ENCODE measurements around the gene HDAC4. TPM values are rescaled to one million over a fixed set of nuclear protein-coding genes. Genes with fewer than 3 reads are reported as not detected.
"Not testable (repeated sequence)": the region's sequence is repeated elsewhere in the genome, so short reads cannot be mapped to it uniquely, and the experiment has no call there.

The HDAC4 gene
- polyA plus RNA-seq, 1 donor: 20.2 TPM

DNA sequence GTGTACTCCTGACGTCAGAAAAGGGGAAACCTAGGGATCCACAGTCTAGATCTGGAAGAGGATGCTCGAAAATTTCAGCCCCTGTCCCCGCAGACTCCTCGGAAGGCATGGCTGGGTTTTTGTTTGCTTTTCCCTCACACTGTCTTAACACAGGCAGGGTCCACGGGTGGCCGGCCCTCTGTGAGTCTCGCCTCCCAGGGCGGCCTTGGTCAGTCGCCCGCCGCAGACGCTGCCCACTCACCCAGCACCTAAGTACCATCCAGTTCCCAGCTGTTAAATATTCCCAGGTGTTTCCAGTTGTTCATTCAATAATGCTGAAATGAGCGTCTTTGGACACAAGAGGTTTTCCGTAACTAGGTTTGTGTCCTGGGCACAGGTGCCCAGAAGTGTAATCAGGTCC, 359.8 kb downstream of the HDAC4 start:
- DNase-seq: no peak

DNA sequence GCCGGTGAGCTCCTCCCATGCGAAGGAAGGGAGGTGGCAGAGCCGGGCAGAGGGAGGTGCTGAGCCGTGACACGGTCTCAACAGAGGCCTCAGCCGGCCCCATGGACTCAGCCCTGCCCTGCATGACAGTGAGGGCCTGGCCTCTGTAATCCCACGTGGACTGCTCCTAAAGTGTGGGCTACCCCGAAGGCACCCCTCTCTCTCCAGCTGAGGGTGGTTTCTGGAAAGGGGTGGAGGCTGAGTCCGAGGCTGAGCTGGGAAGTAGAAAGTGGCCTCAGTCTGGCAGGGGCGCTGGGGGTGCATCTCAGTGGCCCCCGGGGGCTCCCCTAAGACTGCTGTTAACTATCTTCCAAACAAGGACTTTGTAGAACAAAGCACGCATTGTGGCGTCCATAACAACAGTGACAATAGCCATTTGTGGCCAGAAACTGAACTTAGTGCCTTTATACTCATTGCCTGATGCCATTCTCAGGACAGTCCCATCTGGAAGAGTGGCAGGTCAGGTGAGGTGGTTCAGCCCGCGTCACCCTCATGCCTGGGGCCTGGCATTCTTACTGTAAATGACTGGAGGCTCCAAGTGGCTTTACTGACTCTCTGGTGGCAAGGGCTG, 360.6 kb downstream of the HDAC4 start:
- DNase-seq: no peak

DNA sequence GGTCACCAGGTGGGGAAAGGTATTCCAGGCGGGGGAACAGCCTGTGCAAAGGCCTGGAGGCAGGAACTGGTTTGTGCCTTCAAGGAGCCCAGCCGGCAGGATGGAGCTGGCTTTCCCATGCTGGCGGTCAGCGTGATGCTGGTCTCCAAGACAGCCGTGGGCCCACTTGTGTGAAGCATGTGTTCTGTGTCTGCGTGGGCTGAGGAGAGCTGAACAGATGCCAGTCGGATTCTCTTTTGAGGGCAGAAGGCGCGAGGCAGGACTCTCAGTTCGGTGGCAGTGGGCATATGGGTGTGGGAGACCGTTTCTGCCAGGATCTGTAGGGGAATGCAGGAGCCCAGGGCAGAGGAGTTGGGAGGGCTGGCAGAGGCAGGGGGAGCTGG, 361.4 kb downstream of the HDAC4 start:
- no peak for DNase-seq

DNA sequence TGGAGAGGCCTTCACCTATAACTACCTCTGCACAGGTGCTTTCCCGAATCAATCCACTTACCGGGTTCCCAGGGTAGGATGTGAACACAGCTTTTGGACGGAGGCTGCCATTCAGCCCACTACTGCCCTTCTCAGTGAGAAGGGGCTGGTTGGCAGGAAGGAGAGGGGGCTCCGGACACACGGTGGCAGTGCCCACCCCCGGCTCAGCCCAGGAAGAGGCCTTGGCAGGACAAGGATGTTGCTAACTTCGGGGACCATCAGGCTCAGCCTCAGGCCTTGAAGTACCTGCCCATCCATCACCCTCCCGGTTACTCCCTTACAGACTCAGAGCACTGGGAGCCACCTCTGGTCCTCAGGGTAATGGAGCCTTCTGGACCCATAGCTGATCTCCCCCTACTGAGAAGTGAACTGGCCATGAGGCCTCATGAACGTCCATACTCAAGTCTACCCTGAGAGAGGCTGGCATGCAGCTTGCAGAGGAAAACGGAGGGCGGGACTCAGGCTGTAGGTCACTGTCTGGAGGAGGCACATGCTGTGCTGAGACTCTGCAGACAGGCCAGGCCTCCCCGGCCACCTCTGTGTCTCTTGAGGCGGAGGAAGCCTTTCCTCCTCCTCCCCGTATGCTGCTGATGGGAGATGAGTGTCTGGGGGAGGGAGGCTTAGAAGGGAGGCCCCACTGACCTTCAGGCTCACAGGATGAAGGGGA, 361.9 kb downstream of the HDAC4 start:
- DNase-seq: no peak

DNA sequence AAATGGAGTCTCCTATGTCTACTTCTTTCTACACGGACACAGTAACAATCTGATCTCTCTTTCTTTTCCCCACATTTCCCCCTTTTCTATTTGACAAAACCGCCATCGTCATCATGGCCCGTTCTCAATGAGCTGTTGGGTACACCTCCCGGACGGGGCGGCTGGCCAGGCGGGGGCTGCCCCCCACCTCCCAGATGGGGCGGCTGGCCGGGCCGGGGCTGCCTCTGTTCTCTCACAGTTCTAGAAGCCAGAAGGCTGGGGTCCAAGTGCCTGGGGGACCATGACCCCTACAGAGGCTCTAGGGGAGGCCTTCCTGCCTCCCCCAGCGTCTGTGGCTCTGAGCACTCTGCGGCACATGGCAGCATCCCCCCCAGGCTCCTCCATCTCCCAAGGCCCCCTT, 362.5 kb downstream of the HDAC4 start:
- not testable (repeated sequence) for DNase-seq

DNA sequence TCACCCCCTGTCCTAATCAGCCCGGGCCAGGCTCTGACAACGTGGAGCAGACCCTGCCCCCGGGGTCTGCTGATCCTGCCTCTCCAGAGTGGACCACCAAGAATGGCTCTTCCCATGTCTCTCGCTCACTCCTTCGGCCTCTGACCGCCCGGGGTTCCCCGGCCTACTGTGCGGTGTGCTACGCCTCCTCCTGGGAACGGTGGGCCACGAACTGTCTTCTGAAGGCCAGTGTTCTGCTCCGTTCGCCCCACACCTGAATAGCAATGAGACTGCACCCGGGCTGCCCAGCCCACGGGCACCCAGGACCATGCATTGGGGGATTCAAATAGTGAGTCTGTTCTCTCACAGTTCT, 363.3 kb downstream of the HDAC4 start:
- DNase-seq: no peak

DNA sequence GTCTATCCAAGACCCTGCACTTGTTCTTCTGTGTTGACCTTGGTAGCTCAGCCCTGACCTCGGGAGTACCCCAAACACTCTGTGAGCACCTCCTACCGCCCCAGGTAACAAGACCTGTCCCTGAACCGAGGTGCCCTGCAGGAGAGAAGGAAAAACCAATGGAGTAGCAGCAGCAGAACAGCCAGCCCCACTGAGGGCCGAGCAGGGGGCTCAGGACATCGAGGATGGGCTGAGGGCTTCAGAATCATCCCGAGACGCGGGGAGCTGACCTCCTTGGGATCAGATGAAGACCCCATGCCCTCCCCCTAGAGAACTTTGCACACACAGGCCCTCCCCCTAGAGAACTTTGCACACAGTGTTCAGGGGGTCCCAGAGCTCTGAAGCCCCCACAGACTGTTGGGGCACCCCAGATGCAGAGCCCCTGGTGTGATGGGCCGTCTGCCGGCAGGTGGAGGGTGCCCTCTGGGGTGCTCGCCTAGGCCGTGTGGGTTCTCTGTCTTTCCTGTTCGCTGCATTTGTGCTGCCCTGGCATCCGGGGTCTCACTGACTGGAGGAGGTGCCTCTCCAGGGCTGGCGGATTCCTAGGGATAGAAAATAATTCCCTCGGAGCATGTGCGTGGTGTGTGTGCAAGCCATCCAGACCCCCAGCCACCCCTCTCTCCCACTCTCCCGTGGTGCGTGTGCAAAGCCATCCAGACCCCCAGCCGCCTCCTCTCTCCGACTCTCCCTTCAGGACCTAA, 363.8 kb downstream of the HDAC4 start:
- no peak for DNase-seq

DNA sequence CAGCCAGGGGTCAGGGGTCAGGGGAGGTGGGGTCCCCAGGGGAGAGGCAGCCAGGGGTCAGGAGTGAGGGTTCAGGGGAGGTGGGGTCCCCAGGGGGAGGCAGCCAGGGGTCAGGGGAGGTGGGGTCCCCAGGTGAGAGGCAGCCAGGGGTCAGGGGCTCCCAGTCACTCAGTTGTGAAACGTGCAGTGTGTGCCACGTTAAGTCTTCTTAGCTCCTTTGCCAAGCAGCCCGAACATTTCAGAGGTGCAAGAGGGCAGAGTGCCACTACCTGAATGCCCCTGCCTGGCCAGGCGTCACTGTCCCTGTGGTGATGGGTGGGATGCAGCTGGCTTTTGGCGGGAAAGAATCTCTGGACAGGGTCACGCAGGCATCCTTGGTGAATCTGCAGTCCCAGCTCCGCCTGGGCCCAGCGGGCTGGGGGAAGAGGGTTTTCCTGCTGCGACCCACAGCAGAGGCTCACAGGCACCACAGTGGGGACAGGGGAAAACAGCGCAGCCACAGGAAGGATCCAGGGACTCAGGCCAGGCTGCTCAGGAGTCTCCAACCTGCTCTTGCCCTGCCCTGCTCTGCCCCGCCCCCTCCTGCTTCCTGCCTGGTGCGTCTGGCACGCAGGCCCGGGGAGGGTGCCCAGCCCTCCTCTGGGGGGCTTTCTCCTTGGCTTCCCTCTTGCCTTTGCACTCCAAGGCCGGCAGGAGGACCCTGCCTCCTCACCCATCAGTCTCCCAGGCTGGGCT, 364.7 kb downstream of the HDAC4 start:
- no peak for DNase-seq

DNA sequence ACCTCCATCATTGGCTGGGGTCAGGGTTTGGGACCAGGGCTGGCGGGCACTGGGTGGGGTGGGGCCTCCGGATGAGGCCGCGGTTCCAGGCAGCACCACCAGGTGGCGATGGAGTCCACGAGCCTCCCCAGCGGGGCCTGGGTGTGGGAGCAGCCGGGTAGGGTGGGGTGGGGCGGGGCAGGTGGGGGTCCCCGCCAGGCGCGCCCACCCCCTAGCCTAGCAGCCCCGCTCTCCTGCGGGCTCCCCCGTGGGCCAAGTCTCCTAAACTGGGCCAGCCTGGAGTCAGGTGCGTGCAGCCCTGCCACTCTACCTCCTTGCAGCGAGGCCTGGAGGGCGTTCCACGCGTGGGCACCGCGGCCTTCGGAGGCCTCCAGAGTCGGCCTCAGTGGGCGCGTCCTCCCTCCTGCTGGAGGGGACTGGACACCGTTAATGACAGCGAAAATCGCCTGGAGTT, 365.4 kb downstream of the HDAC4 start:
- no peak for DNase-seq

DNA sequence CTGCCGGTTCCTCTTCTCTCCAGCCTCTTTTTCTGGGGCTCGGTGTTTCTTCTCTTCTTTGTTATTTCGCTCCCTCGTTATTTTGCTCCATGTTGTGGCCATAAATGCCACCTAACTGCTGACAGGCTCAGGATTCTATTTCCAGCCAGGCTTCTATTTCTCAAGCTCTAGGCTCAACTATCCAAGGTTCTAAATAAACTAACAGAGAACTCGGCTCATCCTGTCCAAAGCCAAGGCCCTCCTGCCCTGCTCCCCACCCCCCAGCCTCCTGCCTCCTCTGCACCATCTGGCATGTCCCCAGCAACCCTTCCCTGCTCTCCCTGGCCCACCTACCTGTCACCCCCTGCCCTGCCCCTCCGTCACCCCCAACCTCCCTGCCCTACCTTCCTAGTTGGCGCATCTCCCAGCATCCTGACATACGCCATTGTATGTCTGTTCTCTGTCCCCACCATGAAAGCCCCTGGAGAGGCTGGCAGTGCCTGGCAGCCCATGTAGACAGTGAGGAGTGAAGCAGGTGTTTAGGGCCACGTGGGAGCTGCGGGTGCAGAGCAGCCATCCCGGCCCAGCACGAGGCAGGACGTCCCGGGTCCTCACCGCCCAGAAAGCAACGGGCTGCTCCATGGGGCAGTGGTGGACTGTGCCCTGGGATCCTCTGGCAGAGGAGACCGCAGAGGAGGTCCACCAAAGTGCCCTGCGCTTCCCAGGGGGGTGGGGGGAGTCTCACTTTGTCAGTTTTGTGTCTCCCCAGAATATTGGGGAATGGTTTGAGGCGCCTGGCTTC, 366.1 kb downstream of the HDAC4 start:
- DNase-seq: no peak

DNA sequence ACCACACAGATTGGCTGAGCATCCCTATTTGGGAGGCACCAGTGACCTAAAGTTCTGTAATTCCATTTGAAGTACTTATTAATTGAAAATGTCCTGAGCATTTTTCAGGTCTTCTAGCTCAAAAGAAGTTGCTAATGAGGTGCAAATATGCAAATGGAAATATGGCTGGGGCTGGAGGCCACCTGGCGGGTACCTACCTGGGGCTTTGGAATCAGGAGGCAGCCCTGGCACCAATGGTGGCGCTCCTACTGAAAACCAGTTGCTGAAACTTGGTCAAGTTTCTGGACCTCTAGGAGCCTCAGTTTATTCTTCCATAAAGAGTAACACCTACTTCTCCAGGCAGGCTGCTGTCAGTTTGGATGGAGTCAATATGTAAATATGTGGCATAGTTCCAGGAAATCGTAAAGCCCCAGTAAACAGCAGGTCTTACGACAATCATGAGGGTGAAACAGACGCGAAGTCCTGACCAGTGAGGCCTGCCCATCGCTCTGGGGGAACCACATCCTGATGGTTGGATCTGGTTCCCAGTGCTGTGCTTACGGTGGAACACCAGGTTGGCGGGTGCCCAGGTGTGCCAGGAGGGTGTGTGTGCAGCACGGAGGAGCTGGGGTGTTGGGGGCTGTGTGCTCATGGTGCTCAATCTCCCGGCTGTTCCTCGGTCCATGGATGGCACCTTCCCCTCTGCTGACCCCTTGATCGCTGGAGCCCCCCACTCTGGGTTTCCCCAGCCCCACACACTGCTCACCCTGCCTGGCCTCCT, 366.8 kb downstream of the HDAC4 start:
- no peak for DNase-seq

DNA sequence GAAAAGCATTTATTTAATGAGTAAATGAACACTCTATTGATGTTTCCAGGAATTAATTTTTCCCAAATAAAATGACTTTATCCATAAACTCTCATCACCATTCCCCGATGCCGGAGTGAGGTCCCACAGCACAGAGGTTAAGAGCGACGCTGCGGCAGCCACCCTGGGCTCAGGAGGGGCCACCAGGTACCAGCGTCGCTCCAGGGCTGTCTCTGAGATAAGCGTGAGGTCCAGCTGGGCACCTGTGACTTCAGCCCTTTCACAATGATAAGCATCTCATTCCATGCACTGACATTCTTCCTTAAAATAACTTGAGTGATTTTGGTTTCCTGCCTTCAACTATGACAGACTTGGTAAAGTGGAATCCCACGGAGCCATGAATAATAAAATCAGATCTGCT, 370.9 kb downstream of the HDAC4 start:
- no peak for DNase-seq

DNA sequence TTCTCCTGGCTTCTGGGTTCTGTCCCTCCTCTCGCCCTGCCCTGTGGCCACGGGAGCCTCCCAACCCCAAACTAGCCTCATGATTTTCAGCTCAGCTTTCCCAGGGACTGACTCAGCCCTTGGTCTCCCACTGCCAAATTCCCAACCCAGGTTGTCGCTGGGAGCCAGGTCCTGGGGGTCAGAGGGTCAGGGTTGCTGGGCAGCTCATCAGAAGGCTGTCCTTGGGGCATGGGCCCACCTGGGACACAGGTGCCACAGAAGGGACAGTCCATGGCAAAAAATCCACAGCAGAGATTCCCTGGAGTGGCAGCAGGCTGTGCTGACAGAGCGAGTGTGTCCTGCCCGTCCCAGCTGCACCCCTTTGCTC, 372.6 kb downstream of the HDAC4 start:
- DNase-seq: no peak

DNA sequence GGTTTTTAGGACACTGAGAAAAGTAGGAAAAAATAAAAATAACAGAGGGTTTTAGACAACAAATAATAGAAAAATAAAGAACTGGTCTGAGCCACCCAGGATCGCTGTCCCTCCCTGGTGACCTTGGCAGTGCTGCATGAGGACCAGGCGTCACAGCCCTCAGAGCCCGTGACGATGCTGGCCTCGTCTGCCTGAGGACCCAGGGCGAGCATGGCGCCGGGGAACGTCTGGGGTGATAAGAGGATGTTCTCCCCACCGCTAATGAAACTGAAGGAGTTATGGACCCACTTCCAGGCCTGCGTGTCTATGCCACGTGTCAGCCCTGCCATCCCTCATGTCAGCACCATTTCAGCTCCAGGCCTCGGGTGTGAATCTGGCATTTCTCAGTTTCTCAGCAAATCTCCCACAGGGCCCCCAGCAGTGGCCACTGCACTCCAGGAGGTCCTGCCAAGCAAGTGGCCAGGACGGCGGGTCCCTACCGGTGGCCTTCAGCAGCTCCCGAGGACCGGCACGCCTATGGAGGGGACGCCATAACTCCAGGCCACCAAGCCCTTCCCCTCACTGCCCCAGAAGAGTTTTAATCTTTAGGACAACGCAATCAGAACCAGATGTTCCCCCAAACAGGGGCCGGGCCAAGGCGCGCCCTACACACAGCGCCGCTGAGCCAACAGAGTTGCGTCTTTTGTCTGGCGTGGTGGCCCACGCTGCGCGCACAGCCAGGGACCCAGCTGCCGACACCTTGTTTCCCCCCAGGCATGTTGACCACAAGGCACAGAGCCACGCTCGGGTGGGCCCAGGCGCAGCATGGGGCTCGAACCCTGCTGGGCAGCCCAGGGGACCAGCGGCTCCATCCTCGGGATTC, 373.2 kb downstream of the HDAC4 start:
- no peak for DNase-seq

DNA sequence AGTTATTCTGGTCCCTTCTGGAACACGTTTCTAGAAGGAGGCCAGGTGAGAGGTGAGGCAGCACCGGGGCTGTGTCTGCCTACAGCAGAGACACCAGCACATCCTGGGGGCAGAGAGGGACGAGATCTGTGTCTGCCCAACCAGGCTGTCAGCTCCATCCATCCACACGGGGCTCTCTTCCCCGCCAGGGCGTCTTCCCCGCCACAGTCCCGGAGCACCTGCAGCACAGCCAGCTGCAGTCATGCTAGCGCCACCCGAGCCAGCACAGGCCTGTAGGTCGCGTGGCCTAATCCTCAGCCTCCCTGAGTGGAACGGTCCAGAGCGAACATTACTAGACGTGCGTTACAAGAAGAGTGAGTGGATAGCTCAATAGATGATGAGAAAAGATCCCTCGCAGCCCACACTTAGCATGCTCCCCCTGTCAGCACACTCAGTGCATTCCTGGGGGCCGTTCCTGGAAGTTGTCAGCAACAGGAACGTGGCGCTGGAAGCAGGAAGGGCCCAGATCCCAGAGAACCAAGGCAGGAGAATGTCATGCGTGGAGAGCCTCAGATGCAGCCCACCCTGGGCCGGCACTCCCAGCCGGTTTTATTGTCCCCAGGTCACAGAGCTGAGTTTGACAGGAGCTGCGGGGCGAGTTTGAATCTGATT, 374.0 kb downstream of the HDAC4 start:
- DNase-seq: peak; percentile 35

DNA sequence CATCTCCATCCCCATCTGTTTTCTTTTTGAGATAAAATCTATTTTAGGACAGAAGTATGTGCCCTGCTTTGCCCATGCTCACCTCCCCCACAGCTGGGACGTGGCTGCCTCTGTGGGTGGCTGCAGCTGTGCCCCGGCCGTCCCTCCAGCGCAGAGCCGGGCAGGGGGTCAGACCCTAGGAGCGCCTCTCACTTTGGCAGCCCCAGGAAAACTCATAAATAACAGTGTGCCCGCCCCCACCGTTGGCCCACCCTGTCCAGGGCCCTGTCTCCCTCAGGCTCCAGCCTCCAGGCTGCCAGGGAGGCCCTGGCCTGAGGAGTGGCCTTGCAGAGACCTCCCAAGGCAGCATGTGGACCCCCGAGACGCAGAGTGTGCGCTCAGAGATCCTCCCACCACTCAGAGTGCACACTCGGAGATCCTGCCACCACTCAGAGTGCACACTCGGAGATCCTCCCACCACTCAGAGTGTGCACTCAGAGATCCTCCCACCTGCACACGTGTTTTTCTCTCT, 374.8 kb downstream of the HDAC4 start:
- no peak for DNase-seq

DNA sequence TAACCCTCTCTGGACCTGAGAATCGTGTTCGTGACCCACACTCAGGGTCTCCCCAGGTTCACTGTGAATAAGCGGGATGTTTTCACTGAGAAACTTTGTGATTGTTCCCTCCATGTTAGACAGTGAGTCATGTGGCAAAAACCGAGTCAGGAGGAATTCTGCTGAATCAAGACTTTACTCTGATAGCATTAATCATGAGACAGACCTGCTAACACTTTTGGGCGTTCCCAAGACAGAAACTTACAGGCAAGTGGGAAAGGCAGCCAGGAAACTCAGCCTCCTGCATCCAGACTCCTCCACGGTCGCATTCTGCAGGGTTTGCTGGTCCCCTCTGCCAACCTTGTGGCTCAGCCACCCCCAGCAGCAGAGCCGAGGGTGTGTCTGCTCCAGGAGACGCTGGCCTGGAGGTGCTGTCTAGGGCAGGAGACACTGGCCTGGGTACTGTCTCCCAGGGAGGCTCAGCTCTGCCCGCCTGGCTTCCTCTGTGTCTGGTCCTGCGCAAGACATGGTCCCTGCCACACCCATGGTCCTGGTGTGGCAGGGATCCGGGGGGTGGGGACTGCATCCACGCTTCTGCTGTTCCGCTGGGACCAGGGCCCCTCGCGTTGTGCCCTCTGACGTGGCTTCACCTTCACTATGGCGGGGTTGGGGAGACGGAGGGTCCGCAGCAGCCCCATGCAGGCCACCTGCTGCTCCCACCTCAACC, 375.6 kb downstream of the HDAC4 start:
- no peak for DNase-seq

DNA sequence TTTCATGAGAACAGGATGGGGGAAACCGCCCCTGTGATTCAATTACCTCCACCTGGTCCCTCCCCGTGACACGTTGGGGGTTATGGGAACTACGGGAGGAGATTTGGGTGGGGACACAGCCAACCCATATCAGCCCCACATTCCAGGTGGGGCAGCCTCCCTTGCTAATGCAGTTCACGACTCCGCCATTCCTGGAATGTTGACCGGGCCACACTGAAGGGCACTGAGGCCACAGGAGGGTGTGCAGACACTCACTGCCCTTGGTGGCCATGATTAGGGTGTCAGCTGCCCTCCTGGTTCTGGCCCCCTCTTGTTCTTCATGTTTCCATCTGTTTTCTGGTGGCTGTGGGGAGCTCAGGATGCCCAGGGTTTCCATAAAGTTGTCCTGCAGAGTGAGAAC, 376.6 kb downstream of the HDAC4 start:
- no peak for DNase-seq

Measured in hindlimb muscle (tissue), 1 donor.